ENCODE data around the gene ZBTB12. TPM values are rescaled to one million over a fixed set of nuclear protein-coding genes. Genes with fewer than 3 reads are reported as not detected.

The ZBTB12 gene
- total and polyA plus RNA-seq, 2 of the 8 experiments (the other 6 are each of a cell fraction or from before 2014, with no cell fraction given): 20.7 to 40.8 TPM

DNA sequence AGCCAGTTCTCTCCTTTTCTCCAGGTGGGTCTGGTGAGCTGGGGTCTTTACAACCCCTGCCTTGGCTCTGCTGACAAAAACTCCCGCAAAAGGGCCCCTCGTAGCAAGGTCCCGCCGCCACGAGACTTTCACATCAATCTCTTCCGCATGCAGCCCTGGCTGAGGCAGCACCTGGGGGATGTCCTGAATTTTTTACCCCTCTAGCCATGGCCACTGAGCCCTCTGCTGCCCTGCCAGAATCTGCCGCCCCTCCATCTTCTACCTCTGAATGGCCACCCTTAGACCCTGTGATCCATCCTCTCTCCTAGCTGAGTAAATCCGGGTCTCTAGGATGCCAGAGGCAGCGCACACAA lies 43.2 kb upstream of the ZBTB12 start (continued):
- TF ChIP-seq, protein P1, sequence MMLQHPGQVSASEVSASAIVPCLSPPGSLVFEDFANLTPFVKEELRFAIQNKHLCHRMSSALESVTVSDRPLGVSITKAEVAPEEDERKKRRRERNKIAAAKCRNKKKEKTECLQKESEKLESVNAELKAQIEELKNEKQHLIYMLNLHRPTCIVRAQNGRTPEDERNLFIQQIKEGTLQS (IDR thresholded peaks at IDR 0.05; ENCODE audit: insufficient read depth, low read depth, low read length): no peak
- TF ChIP-seq CHD2 (IDR thresholded peaks at IDR 0.05; ENCODE audit: low read length) (no peak), CTBP2 (IDR thresholded peaks at IDR 0.05; ENCODE audit: borderline replicate concordance, insufficient read depth, insufficient read length, low read length) (no peak), SUZ12 (IDR thresholded peaks at IDR 0.05; ENCODE audit: low read length) (no peak), ZNF274 (IDR thresholded peaks at IDR 0.05; ENCODE audit: borderline replicate concordance, extremely low read depth, low read length) (no peak), HDAC6 (IDR thresholded peaks at IDR 0.05; ENCODE audit: low read depth, low read length) (no peak), CHD1 (IDR thresholded peaks at IDR 0.05; ENCODE audit: low read depth, low read length) (no peak), POLR2AphosphoS5 (IDR thresholded peaks at IDR 0.05; ENCODE audit: low read depth, low read length) (no peak), RAD21 (IDR thresholded peaks at IDR 0.05 in 1 of 2, conservative IDR thresholded peaks at IDR 0.05 in 1 of 2; ENCODE audit: low read depth in 2 of 2, low read length in 2 of 2) (no peak)
